KBM-7 (cell line): ENCODE data around the gene CCDC116.
"Not testable (repeated sequence)": the region's sequence is repeated elsewhere in the genome, so short reads cannot be mapped to it uniquely, and the experiment has no call there.

Experiments used
- DNase-seq: peaks from one replicate; pipeline ENCODE4 v3.0.0-alpha.2; 2015
- in situ Hi-C: fragments of 300-500 bp; cut with MboI; formaldehyde crosslinking; loops from 2 replicates; pipeline ENCODE4 v1.14.3; 2020; ENCODE audit warnings: low sequenced_read_pairs, low pct_unique_long_range_greater_than_20kb, mixed read lengths

CCDC116 gene, protein sequence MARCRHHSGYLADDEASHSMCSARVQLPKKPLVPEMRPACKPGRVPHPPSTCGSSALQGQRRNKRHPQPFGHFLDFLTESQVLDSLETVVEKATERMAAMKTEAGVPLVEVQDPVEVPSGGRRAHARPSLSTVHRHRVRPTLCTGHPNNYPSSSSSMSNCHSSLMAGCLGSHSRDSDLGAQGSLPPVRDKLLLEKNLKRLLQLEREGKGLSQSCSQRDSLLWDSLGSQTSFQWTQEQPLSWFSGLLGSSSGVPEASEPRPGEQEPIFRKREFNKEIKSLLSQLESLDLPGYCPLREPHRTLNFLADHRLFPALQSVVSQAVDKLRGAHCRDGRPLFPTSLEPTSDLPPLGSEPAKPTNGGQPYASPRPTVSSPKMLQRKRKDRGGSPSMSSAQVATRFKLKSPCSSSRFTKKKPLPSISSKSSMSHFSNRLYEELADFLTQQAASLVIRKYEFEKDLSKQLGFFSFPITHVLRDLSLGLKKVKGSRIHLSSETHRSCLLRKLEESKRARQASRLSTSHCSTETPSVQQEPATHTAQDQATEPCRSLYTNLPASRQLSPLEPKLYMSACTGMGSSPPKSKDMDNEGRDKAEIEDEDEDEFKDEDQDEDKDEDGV

DNA sequence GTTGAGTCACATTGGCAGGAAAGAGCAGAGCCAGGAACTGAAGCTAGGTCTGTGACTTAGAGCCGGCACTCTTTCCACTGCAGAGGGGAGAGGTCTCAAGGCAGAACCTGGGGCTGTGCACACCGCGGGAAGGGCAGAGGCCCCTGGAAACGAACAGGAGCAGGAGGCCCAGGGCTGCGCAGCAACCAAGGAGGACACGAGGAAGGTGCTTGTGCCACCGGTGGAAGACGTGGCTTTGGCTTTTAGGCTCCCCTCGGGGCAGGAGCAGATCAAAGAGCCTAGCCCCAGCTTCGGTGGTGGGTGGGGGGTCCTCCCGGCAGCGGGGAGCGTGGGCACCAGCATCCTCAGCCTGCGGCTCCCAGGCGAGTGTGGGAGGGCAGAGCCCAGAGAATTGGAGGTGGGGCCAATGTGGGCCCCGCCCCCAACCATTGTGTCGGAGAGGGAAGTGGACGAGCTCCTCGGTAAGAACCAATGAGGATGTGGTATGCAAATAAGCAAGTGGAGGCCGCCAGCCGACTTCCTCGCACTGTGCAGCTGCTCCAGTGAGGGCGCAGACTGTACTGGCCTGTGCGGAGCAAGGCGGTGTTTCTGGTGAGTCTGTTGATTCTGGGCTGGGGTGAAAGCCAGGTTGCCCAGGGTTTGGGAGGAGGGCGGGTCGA is at the start of gene CCDC116:
Gene CCDC116 (plus strand): TSS at position 524 of the 659 bp plus-strand sequence. CDS start 422 bp downstream, outside the sequence.
- DNase-seq, result peak; percentile 95
- in situ Hi-C loops, result no loop called here

DNA sequence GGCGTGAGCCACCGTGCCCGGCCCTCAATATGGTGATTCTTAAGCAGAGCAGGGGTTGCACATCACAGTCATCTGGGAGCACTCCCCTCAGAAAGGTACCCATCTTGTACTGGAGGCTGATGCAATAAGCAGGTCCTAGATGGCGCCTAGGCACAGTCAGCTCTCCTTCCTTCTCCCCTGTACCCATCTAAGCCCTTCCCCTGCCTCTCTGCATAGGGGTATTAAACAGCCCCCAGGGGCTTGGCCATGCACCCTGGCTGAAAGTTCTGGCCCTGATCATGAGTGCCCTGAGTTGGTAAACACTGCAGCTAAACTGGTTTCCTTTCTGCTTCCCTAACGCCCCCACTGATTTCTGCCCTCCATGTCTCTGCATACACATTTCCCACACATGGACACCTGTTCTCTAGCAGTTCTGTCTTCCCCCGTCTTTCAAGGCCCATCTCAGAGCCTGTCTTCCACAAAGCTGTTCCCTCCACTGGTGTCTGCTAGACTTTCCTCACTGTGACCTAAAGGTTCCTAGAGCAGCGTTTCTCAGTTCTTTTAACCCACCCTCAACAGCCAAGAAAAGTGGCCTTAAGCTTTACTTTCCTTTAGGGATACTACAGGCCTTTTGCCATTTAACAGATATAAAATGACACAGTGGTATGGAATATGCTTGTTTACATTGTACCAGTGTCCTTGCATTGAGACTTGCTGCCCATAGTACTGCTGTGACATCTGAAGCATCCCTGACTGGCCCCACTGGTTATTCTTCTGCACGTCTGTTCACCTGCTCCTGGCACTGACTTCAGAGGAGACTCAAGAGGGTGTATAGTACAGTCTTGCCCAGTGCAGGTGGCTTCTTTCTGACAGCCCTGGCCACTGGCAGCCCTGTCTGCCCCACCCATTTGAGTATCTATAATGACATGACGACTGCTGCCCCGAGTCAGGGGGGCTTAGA is 49.5 kb upstream of the CCDC116 start:
- in situ Hi-C loops, result no loop called here

DNA sequence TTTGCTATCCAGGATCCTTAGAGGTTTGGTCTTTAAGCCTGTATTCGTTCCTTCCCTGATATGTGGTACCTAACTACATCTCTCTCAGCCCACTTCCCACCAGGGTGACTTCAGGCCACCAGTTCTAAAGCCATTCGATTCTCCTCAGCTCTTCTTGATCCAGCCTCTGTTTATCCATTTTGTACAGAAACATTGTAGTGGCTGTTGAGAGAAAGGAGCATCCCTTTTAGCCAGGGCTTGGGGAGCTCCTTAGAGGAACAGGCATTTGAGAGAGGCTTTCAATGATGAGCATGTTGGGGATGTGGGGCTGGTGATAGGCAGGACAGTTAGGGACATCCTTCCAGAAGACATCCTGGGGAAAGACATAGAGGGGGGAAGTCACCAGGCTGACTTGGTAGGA is 47.2 kb upstream of the CCDC116 start:
- in situ Hi-C loops, result no loop called here
- no peak for DNase-seq

More for the DNA sequence above, 49.5 kb upstream of the CCDC116 start:
- no peak for DNase-seq

DNA sequence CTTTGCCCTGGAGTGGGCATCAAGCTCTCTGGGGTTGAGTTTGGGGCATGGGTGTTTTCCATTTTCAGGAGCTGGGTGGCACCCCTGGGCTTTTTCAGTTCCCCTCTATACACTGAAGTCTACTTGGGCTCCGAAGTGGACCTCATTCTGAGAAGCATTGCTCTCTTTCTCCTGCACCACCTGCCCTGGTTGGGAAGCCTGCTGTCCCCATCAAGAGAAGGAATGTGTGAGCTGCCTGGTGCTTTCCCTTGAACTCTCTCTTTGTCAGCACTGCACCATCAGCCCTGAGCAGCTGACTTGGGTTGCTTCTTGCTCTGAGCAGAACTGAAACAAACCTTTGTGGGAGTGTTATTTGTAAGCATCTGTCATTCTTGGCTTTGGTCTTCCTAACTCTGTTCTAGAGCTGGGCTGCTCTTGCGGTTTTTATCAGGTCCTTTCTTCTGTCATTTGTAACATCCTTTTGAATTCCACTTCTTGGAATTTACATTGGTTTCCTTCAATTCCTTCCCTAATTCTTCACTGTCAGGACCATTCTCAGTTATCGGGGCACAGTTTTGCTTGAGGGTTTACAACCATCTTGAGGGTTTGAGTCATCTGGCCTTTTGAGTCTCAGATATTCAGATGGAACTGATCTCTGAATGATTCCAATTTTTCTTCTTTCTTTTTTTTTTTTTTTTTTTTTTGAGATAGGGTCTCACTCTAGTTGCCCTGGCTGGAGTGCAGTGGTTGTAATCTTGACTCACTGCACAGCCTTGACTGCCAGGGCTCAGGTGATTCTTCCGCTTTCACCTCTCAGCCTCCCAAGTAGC is 44.6 kb upstream of the CCDC116 start:
- in situ Hi-C loops, result no loop called here
- peak; percentile 25 for DNase-seq

DNA sequence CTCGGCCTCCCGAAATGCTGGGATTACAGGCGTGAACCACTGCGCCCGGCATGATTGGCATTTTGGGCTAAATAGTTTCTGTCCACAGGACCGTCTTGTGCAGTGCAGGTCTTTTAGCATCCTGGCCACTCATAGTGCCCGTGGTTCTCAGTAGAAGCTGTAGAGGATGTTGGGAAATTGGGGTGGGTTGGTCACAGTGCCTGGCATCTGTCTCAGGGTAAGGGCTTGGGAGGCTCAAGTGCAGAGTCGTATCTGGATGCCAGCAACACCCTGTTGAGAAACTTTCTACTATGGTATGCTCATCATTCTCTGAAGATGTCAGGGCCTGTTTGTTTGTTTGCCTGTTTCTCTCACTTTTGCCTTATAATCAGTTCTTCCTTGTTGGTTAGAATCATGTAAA is 43.2 kb upstream of the CCDC116 start:
- no peak for DNase-seq
- in situ Hi-C loops, result no loop called here

DNA sequence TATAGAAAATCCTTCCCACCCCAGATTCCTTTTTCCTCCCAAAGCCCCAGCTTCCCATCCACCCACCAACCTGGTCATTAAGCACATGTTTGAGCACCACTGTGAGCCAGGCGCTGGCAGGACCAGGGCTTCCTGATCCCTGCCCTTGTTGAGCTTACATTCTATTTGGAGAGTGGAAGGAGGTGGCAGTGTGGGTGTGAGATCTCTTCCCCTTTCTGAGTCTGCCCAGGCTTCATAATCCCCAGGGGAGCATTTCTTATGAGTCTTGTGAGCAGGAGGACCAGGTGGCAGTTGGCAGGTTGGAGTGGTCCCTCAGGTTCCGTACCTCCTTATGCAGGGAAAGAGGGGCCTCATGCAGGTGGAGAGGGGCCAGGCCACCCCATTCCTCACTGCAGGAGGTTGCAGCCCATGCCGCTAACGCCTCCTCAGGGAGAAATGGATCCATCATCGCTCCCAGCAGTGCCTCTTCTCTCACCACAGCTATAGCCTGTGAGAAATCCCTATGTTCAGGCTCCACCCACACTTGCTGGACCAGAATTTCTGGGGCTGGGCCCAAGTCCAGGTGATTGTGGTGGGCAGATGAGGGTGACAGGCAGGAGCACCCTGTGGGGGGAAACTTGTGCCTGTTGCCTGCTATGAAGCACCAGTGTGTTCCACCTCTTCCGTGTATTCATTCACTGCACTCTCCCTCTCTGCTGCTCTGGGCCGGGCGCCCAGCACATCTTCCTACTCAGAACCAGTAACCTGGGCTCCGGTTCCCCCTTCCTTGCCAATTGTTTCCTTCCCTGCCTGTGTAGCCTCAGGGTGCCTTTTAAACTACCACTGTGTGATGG is 41.5 kb upstream of the CCDC116 start:
- no peak for DNase-seq
- in situ Hi-C loops, result no loop called here

DNA sequence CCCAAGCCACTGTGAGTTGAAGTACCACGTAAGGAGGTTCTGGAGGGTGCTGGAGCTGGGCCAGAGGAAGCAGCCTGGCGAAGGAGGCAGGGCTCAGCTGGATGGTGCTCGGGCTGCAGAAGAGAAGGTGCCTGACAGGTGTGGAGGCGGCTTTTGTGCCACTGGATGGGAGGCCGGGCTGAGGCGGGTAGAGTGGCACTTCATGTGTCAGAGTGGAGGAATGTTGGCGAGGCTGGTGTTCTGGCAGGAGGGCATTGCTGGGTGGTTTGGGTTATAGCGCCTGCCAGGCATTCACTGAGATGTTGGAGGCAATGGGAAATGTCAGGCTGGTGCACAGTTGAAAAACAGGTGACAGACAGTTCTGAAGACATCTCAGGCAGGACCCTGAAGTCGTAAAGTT is 40.9 kb upstream of the CCDC116 start:
- no peak for DNase-seq
- in situ Hi-C loops, result no loop called here

DNA sequence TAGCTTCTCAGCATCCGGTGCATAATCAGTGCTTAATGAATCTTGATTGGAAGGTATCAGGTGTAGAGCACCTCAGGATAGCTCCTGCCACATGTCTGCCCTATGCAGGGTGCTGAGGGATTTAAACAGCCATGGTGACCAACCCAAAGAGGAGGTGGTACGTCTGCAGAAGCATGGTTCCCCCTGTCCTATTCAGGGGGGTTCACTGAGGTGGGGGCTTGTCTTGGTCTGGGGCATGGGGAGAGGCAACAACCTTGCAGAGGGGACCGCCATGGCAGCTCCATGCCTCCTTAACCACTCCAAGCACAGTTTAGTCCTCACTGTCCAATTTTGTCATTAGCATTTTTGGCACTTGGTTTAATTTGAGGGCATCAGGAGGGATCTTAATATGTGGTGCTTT is 40.1 kb upstream of the CCDC116 start:
- in situ Hi-C loops, result no loop called here
- no peak for DNase-seq

DNA sequence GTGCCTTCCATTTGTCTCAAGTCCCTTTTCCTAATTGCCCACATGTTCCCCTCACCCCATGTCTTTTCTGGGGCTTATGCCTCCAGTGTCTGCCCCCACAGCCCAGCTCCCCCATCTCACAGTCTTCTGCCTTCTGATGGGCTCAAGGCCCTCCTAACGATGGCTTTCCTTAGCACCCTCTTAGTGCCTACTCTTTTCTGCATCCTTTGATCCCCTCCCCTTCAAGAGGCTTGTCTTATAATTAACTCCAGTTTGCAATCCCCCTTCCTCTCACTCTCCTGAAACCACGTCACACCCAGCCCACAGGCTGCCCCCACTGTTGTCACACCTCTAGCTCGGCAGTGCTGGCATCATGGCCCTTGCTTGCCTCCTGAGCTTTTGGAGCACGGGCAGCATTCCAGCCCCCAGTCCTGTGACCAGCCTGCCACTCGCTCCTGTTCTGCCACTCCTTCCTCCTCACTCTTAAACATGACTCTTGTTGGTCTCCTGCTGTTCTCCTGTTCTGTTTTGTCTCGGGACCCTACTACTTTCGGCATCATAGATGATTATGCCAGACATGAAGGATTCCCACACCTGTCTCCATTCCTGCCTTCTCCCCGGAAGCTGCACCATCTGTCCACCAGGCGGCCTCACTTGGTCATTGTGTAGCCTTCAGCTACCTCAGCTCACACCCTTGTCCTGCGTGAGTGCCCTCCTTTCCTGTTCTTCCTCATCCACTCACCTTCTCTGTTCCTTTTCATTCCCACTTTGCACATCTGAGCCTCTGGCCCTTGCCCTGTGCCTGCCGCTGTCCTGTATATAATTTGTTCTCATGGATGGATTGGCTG is 38.9 kb upstream of the CCDC116 start:
- no peak for DNase-seq
- in situ Hi-C loops, result no loop called here

DNA sequence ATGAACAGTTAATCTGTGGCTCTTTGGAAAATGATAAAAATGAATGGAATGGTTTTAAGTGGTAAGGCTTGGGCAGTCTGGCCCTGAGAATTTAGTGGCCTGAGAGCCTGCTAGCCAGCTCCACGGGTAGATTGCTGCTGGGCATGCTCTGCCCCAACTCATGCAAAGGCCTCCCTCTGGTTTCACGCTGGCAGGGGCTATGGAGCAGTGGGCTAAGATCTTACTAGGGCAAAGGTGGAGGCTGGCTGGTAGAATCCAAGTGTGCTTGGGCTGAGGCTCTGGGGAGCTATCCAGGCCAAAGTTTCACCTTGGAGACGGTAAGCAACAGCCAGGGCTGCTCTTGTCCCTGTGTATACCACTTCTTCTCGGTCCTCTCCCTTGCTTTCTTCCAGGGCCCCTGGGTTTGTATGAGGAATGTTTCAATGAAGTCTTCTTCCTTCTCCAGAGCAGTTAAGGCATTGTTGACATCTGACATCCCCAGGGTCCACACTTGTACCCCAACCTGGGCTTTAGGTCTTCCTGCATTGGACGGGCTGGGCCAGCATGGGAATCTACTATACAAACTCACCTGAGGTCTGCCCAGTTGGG is 37.6 kb upstream of the CCDC116 start:
- in situ Hi-C loops, result no loop called here
- DNase-seq, result no peak

DNA sequence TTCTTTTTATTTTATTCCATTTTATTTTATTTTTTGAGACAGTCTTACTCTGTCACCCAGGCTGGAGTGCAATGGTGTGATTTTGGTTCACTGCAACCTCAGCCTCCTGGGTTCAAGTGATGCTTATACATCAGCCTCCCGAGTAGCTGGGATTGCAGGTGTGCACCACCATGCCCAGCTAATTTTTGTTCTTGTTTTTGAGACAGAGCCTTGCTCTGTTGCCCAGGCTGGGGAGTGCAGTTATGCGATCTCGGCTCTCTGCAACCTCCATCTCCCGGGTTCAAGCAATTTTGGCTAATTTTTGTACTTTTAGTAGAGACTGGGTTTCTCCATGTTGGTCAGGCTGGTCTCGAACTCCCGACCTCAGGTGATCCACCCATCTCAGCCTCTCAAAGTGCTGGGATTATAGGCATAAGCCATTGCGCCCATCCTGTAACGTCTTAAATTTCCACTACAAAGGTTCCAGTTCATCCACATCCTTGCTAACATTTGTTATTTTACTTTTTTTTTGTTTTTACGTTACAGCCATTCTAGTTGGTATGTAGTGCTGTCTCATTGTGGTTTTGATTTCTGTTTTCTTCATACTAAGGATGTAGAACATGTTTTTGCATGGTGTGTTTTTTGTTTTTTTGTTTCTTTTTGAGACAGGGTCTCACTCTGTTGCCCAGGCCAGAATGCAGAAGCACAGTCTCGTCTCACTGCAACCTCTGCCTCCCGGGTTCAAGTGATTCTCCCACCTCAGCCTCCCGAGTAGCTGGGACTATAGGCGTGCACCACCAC is 36.0 kb upstream of the CCDC116 start:
- in situ Hi-C loops, DNase-seq: not testable (repeated sequence)

DNA sequence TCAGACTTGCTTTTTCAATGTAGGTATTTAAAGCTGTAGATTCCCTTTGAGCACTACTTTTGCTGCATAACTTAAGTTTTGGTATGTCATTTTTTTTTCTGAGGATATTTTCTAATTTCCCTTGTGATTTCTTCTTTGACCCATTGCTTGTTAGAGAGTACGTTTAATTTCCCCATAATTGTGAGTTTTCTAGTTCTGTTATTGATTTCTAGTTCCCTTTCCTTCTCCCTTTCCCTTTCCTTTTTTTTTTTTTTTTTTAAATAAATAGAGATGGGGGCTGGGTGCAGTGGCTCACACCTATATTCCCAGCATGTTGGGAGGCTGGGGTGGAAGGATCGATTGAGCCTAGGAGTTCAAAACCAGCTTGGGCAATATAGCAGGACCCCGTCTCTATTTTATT is 34.3 kb upstream of the CCDC116 start:
- no peak for DNase-seq
- in situ Hi-C loops, result no loop called here

DNA sequence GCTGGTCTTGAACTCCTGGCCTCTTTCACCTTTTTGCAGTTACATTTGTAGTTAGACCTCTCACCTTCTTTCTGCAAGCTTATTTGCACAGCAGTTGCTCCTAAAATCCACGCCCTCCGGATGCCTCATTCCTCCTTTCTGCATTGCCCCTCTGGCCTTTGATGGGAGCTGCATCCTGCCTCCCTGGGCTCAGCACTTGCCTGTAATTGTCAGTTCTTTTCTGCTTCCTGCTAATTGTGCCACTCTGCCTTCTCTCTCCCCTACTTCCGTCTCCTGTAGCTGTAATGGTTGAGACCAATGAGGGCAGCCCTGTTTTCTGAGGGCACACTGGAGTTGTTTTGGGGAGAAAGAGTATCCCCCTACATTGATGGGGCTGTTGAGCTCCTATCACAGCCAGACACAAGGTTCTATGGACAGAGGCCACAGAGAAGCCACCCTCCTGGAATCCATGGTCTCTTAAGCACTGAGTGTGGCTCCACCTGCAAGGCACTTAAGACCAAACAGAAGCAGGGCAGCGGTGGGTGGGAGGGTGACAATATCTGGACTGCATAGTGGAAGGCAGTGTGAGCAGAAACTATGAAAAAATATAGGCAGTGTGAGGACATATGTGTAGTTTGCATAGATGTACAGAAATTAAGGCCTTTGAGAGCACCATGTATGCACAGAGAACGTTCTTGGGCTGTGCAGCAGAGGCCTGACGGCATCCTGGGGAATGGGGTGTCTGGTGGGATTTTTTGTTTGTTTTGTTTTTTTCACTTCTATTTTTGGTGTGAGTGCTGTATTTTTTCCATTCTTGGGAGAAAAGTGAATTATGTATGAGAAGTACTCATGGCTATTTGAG is 33.3 kb upstream of the CCDC116 start:
- in situ Hi-C loops, result no loop called here
- DNase-seq, result no peak

DNA sequence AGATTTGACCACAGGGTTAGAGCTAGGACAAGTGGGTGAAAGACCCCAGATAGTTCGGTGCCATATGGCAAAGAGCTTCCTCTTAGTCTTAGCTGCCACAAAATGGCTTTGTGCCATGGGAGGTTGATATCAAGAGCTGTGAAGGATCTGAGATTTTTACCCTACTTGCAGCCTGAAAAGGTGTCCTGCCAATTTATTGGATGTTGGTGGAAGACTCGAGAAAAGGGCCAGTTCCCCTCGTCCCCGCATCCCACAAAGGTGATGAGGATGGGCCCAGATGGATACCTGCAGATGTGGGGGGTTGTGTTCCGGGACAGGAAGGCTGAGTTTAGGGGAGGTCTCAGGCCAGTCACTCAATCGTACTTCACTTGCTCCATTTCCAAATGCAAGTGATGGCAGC is 30.0 kb upstream of the CCDC116 start:
- in situ Hi-C loops, result no loop called here

DNA sequence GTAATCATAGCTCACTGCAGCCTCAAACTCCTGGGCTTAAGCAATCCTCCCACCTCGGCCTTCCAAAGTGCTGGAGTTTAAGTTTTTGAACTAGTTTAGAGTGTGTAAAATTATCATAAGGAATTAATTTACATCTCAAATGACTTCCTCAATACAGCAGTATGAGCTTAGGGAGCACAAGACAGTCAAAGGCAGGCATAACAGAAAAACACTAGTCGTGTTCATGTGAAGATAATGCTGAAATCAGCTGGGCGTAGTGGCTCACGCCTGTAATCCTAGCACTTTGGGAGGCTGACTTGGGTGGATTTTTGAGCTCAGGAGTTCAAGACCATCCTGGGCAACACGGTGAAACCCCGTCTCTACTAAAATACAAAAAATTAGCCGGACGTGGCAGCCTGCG is 28.6 kb upstream of the CCDC116 start:
- no peak for DNase-seq
- in situ Hi-C loops, result no loop called here

More for the DNA sequence above, 30.0 kb upstream of the CCDC116 start:
- DNase-seq, result no peak
